ENCODE results near the gene TMEM116.
A peak's percentile ranks its signal among the peaks of the same experiment; 100 is the strongest.
"Not testable (repeated sequence)": the region's sequence is repeated elsewhere in the genome, so short reads cannot be mapped to it uniquely, and the experiment has no call there.

Gene TMEM116

GRCh38 chr12:112009596-112009995 lies 3.4 kb downstream of the TMEM116 start:
- DNase-seq (ENCODE audit: low read depth): not testable (repeated sequence)

DNA sequence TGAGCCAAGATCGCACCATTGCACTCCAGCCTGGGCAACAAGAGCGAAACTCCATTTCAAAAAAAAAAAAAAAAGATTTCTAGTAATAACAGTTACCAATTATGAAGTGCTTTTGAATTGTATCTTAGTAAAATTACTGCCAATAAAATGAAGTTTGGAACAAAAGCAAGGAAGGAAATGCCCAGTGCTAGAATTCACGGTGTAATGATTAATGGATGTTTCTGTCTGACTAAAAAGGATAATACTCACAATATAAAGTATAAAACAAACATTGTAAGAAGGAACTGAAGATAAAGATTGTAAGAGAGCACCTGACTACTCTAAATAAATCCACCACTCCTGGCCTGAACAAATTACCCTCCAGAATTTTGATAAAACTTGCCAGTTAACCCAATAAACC lies 4.0 kb downstream of the TMEM116 start:
- DNase-seq (ENCODE audit: low read depth): no peak

GRCh38 chr12:112007945-112008344 lies 5.0 kb downstream of the TMEM116 start:
- DNase-seq (ENCODE audit: low read depth): no peak

GRCh38 chr12:112005419-112006395 lies 7.3 kb downstream of the TMEM116 start:
- peak; percentile 36 for DNase-seq (ENCODE audit: low read depth)

- no peak for DNase-seq (ENCODE audit: low read depth)
These were observed 8.9 kb downstream of the TMEM116 start for GRCh38 chr12:112004041-112004440.

GRCh38 chr12:112001576-112001975 lies 11.4 kb downstream of the TMEM116 start:
- peak; percentile 65 for DNase-seq (ENCODE audit: low read depth)

DNA sequence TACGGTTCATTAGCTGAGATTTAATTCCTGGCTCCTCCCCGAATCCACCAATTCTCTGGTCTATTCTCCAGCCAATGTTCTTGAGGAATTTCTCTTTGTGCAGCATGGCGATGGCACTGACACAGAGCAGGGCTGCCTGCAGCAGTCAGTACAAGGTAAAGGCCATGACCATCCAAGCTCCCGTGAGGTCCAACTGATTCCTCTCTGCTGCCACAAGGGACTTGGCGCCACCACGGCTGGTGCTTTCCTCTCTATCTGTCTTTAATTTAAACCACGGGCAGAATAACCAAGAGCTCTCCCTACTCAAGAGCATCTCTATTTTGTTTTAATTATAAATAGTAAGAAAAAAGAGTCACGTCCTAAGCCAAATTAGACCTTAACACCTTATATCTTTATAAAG lies 12.1 kb downstream of the TMEM116 start:
- DNase-seq (ENCODE audit: low read depth): no peak

GRCh38 chr12:111999129-111999528 lies 13.8 kb downstream of the TMEM116 start:
- not testable (repeated sequence) for DNase-seq (ENCODE audit: low read depth)

- no peak for DNase-seq (ENCODE audit: low read depth)
These were observed 14.9 kb downstream of the TMEM116 start for GRCh38 chr12:111998015-111998414.

GRCh38 chr12:111997300-111997699 lies 15.7 kb downstream of the TMEM116 start:
- DNase-seq (ENCODE audit: low read depth): no peak

DNA sequence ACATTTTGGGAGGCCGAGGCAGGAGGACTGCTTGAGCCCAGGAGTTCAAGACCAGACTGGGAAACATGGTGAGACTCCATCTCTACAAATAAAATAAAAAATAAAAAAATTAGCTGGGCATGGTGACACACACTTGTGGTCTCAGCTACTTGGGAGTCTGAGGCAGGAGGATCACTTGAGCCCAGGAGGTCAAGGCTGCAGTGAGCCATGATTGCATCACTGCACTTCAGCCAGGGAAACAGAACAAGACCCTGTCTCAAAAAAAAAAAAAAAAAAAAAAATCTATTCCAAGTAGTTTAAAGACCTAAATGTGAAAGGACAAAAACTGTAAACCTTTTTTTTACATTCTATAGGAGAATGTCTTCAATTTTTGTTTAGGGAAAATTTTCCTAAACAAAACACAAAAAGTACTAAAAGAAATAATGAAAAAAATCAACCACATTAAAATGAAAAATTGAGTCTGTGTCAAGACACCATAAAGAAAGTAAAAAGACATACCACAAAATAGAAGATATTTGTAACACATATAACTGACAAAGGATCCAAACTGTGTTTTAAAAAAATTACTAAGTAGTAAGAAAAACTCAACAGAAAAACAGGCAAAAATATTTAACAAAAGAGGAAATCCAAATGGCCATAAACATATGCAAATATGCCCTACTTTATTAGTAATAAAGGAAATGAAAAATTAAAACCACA lies 17.0 kb downstream of the TMEM116 start:
- DNase-seq (ENCODE audit: low read depth): no peak

DNA sequence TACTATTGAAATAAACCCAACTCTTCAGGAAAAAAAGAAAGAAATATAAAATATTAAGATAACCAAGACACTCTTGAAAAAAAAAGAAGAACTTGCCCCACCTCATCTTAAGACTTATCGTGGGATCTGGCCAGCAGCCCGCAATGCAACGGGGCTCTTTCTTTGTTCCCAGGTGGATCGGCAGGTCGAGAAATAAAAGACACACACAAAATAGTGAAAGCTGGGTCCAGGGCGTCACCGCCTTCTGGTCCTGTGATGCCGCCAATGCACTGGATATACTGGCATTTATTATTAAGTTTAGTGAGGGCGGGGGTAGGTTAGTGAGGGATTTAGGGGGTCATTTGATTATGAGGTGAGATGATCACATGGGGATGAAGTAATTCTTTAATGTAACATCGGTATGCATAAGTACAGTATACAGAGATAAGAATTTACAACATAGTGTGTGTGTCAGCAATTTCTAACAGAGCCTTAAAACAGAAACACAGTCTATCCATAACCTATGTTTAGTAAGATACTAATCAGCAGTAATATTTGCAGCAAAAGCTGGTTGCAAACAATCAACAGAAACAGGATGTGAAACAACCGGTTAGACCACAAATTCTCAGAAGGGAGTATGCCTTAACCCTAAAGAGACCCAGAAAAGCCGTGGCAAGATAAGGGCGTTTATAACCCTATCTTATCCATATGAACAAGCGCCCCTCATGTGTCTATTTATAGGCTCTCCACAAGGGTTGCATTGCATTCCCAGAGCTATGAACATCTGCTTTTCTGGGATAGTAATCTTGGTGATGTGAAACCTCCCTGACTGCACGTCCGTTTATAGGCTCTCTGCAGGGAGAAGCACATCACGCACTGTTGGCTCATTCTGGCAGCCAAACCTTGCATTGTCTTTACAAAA lies 18.5 kb downstream of the TMEM116 start:
- DNase-seq (ENCODE audit: low read depth): not testable (repeated sequence)

- no peak for DNase-seq (ENCODE audit: low read depth)
These were observed 19.4 kb downstream of the TMEM116 start for GRCh38 chr12:111993292-111994150.

DNA sequence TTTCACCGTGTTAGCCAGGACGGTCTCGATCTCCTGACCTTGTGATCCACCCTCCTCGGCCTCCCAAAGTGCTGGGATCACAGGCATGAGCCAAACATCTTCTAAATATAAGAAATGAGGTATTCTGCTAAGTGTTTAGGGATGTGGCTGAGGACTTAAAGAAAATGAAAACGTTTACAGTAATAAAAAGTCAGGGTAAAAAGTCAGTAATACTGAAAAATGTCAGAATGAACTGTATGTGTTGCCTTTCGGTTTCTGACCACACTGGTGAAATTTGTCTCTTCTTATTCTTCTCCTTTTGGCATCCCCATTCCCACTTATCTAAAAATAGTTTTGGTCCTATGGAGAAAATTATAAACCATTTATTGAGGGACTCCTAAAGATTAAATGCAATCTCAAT lies 20.5 kb downstream of the TMEM116 start:
- no peak for DNase-seq (ENCODE audit: low read depth)

DNA sequence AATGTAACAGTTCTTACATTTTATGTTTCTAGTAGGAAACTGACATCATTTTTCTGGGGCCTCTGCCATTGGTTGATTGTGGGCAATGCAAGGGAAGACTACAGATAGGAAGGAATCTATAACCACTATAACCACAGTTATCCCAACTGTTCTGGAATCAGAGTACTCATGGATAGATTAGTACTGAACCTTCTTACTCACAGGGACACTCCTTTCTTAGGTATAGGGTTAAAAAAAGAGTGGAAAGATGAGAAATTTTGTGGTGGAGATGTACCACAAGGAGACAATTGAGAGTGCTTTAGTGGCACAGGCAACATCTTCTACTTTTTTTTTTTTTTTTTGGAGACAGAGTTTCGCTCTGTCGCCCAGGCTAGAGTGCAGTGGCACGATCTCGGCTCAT lies 21.0 kb downstream of the TMEM116 start:
- DNase-seq (ENCODE audit: low read depth): peak; percentile 59

GRCh38 chr12:111991535-111991934 lies 21.4 kb downstream of the TMEM116 start:
- no peak for DNase-seq (ENCODE audit: low read depth)

DNA sequence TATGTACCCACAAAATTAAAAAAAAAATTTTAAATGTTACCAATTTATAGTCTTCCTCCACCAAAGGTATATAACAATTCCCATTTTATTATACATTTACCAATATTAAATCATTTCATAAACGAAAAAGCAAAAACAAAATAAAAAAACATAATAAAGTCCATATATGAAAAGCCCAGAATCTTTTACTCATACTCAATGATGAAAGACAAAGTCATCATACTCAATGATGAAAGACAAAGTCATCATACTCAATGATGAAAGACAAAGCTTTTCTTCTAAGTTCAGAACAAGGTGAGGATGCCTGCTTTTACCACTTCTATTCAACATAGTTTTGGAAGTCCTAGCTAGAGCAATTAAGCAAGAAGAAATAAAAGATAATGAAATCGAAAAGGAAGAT lies 28.1 kb downstream of the TMEM116 start:
- no peak for DNase-seq (ENCODE audit: low read depth)

DNA sequence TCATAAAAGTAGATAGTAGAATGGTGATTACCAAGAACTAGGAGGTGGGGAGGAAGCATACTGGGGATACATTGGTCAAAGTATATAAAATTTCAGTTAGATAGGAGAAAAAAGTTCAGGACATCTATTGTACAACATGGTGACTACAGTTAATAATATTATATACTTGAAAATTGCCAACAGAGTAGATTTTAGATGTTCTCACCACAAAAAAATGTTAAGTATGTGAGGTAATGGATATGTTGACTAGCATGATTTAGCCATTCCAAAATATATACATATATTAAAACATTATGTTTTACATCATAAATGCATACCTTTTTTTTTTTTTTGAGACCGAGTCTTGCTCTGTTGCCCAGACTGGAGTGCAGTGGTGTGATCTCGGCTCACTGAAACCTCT lies 31.0 kb downstream of the TMEM116 start:
- peak; percentile 29 for DNase-seq (ENCODE audit: low read depth)

DNA sequence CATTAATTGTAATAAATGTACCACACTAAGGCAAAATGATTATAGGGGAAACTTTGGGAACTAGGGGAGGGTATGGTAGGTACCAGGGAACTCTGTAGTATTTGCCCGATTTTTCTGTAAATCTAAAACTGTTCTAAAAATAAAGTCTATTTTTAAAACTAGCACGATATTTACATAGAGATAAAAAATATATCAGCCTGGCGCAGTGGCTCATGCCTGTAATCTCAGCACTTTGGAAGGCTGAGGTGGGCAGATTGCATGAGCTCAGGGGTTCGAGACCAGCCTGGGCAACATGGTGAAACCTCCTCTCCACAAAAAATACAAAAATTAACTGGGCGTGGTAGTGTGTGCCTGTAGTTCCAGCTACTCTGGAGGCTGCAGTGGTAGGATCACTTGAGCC lies 32.4 kb downstream of the TMEM116 start:
- DNase-seq (ENCODE audit: low read depth): no peak

- DNase-seq (ENCODE audit: low read depth): no peak
These were observed 34.4 kb downstream of the TMEM116 start for GRCh38 chr12:111978545-111978944.

DNA sequence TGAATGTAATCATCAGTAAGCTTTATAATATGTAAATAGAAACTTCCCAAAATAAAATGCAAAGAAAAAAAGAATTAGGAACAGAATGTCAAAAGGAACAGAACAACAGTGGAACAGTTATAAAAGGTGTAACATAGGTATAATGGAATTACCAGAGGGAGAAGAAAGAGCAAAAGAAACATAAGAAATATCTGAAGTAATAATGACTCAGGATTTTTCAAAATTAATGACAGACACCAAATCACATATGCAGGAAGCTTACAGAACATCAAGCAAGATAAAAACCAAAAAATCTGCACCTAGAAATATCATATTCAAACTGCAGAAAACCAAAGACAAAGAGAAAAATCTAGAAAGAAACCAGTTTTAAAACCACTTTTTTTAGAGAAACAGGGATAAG lies 36.1 kb downstream of the TMEM116 start:
- DNase-seq (ENCODE audit: low read depth): no peak
